Measurements from ENCODE around the gene ZBTB22.

Gene ZBTB22

GRCh38 chr6:33319939-33320314 lies 2.4 kb upstream of the ZBTB22 start:
- DNase-seq (ENCODE audit: low spot score): no peak
- TF ChIP-seq, protein P1, sequence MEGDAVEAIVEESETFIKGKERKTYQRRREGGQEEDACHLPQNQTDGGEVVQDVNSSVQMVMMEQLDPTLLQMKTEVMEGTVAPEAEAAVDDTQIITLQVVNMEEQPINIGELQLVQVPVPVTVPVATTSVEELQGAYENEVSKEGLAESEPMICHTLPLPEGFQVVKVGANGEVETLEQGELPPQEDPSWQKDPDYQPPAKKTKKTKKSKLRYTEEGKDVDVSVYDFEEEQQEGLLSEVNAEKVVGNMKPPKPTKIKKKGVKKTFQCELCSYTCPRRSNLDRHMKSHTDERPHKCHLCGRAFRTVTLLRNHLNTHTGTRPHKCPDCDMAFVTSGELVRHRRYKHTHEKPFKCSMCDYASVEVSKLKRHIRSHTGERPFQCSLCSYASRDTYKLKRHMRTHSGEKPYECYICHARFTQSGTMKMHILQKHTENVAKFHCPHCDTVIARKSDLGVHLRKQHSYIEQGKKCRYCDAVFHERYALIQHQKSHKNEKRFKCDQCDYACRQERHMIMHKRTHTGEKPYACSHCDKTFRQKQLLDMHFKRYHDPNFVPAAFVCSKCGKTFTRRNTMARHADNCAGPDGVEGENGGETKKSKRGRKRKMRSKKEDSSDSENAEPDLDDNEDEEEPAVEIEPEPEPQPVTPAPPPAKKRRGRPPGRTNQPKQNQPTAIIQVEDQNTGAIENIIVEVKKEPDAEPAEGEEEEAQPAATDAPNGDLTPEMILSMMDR (IDR thresholded peaks at IDR 0.05; ENCODE audit: extremely low read depth, missing control alignments): no peak

- no peak for DNase-seq (ENCODE audit: low spot score)
- TF ChIP-seq, protein P1 (IDR thresholded peaks at IDR 0.05; ENCODE audit: extremely low read depth, missing control alignments): no peak
These were observed 1.0 kb upstream of the ZBTB22 start for GRCh38 chr6:33318426-33319073.

- DNase-seq (ENCODE audit: low spot score): no peak
- TF ChIP-seq, protein P1 (IDR thresholded peaks at IDR 0.05; ENCODE audit: extremely low read depth, missing control alignments): no peak
These were observed 200 bp downstream of the ZBTB22 start for GRCh38 chr6:33317419-33317668.

- TF ChIP-seq, protein P1 (IDR thresholded peaks at IDR 0.05; ENCODE audit: extremely low read depth, missing control alignments): no peak
- no peak for DNase-seq (ENCODE audit: low spot score)
These were observed 733 bp downstream of the ZBTB22 start for GRCh38 chr6:33316603-33317418.

GRCh38 chr6:33315793-33316602 lies 1.5 kb downstream of the ZBTB22 start:
- no peak for DNase-seq (ENCODE audit: low spot score)
- TF ChIP-seq, protein P1 (IDR thresholded peaks at IDR 0.05; ENCODE audit: extremely low read depth, missing control alignments): no peak

GRCh38 chr6:33314943-33315792 lies 2.4 kb downstream of the ZBTB22 start:
- DNase-seq (ENCODE audit: low spot score): peak; percentile 17
- TF ChIP-seq, protein P1 (IDR thresholded peaks at IDR 0.05; ENCODE audit: extremely low read depth, missing control alignments): no peak

All from GM20000 (cell line).